GM23338 (cell line): Measurements from ENCODE around the gene SFPQ. TPM values are rescaled to one million over a fixed set of nuclear protein-coding genes. Genes with fewer than 3 reads are reported as not detected.

ENCODE experiments used
- ATAC-seq: fragments of 200-7000 bp; cut with Tn5 transposase; 3 replicates; pipeline ENCODE4 v1.9.1; 2020
- DNase-seq: peaks from one replicate; pipeline ENCODE4 v3.0.0-alpha.2; 2015; ENCODE audit warnings: low spot score
- H2AFZ ChIP-seq: fragments of 200-600 bp; sonication (generic); 2 replicates; pipeline ENCODE4 v1.8.0; 2016; ENCODE audit warnings: antibody characterized with exemption, mild to moderate bottlenecking, moderate library complexity
- H3F3A ChIP-seq: fragments of 200-600 bp; sonication (generic); replicated peaks from 2 replicates; pipeline ENCODE4 v1.8.0; 2017; ENCODE audit warnings: antibody characterized with exemption, mixed run types, low read depth
- H3K27ac ChIP-seq: fragments of 200-600 bp; sonication (generic); 2 replicates; pipeline ENCODE4 v1.6.1; 2016; ENCODE audit warnings: low read depth
- H3K27me3 ChIP-seq: fragments of 200-600 bp; sonication (generic); 2 replicates; pipeline ENCODE4 v1.8.0; 2016; ENCODE audit warnings: mild to moderate bottlenecking, mixed run types, moderate library complexity; ENCODE audit not compliant: insufficient read depth
- H3K36me3 ChIP-seq: fragments of 200-600 bp; sonication (generic); 2 replicates; pipeline ENCODE4 v1.8.0; 2016; ENCODE audit warnings: mild to moderate bottlenecking; ENCODE audit not compliant: insufficient read depth
- H3K4me1 ChIP-seq: fragments of 200-600 bp; sonication (generic); 2 replicates; pipeline ENCODE4 v1.8.0; 2016; ENCODE audit warnings: mild to moderate bottlenecking, moderate library complexity; ENCODE audit not compliant: insufficient read depth
- H3K4me2 ChIP-seq: fragments of 200-600 bp; sonication (generic); 2 replicates; pipeline ENCODE4 v1.7.1; 2017; ENCODE audit warnings: mixed run types
- H3K4me3 ChIP-seq: fragments of 200-600 bp; sonication (generic); 2 replicates; pipeline ENCODE4 v1.6.1; 2016; ENCODE audit warnings: mixed run types
- H3K79me2 ChIP-seq: fragments of 200-600 bp; sonication (generic); replicated peaks from 2 replicates; pipeline ENCODE4 v1.8.0; 2017; ENCODE audit warnings: mild to moderate bottlenecking; ENCODE audit not compliant: insufficient read depth
- H3K9me2 ChIP-seq: fragments of 200-600 bp; sonication (generic); 2 replicates; pipeline ENCODE4 v1.8.0; 2017; ENCODE audit not compliant: insufficient read depth
- H4K20me1 ChIP-seq: fragments of 200-600 bp; sonication (generic); replicated peaks from 2 replicates; pipeline ENCODE4 v1.8.0; 2017; ENCODE audit warnings: mild to moderate bottlenecking; ENCODE audit not compliant: insufficient read depth
- H3K27ac Mint-ChIP-seq: 2 replicates; pipeline ENCODE4 v1.8.0; 2020; ENCODE audit warnings: inconsistent platforms, mild to moderate bottlenecking, moderate library complexity, mixed read lengths
- H3K27me3 Mint-ChIP-seq: 3 replicates; pipeline ENCODE4 v1.8.0; 2022; ENCODE audit warnings: low read depth, mild to moderate bottlenecking, moderate library complexity, mixed read lengths, inconsistent platforms; ENCODE audit not compliant: insufficient read depth, poor library complexity
- H3K36me3 Mint-ChIP-seq: 3 replicates; pipeline ENCODE4 v1.8.0; 2021; ENCODE audit warnings: low read depth, mild to moderate bottlenecking, inconsistent platforms, moderate library complexity, mixed read lengths
- H3K4me1 Mint-ChIP-seq: 3 replicates; pipeline ENCODE4 v1.8.0; 2020; ENCODE audit warnings: mild to moderate bottlenecking, inconsistent platforms, mixed read lengths
- H3K4me3 Mint-ChIP-seq: 3 replicates; pipeline ENCODE4 v1.8.0; 2021; ENCODE audit warnings: moderate library complexity, mild to moderate bottlenecking, inconsistent platforms, mixed read lengths
- H3K9me3 Mint-ChIP-seq: 3 replicates; pipeline ENCODE4 v1.8.0; 2020; ENCODE audit warnings: moderate library complexity, mild to moderate bottlenecking, inconsistent platforms, mixed read lengths
- ETS1 ChIP-seq: IDR thresholded peaks from 2 replicates; pipeline ENCODE4 v1.6.1; 2016; ENCODE audit warnings: antibody characterized with exemption
- EZH2 ChIP-seq: fragments of 200-600 bp; sonication (generic); IDR thresholded peaks from one replicate; pipeline ENCODE4 v1.8.0; 2017; ENCODE audit warnings: antibody characterized with exemption, mild to moderate bottlenecking, low read depth; ENCODE audit not compliant: unreplicated experiment
- NANOG ChIP-seq: IDR thresholded peaks from 2 replicates; pipeline ENCODE4 v1.6.1; 2016; ENCODE audit warnings: antibody characterized with exemption, borderline replicate concordance
- POLR2AphosphoS5 ChIP-seq: IDR thresholded peaks from 2 replicates; pipeline ENCODE4 v1.6.1; 2016; ENCODE audit warnings: antibody characterized with exemption, low read depth
- REST ChIP-seq: IDR thresholded peaks from one replicate; pipeline ENCODE4 v1.6.1; 2018; ENCODE audit warnings: antibody characterized with exemption; ENCODE audit not compliant: unreplicated experiment
- STAT1 ChIP-seq: IDR thresholded peaks from one replicate; pipeline ENCODE4 v1.6.1; 2016; ENCODE audit warnings: antibody characterized with exemption; ENCODE audit not compliant: unreplicated experiment
- ZNF114 ChIP-seq: fragments of 250-450 bp; sonication (Bioruptor Pico); IDR thresholded peaks from 2 replicates; pipeline ENCODE4 v1.5.0; 2020; ENCODE audit warnings: mild to moderate bottlenecking, moderate library complexity
- ZNF331 ChIP-seq: fragments of 250-450 bp; sonication (Bioruptor Pico); IDR thresholded peaks from 2 replicates; pipeline ENCODE4 v1.5.0; 2020; ENCODE audit warnings: low read depth, mild to moderate bottlenecking, moderate library complexity
- ZNF462 ChIP-seq: fragments of 250-450 bp; sonication (Bioruptor Pico); IDR thresholded peaks from 2 replicates; pipeline ENCODE4 v1.5.0; 2020; ENCODE audit warnings: mild to moderate bottlenecking, moderate library complexity
- polyA plus RNA-seq: library from polyadenylated mRNA; unstranded; fragments of >200 nt; fragmentation: Nextera tagmentation; extraction: Ambion mirVana; gene quantifications from 2 replicates; pipeline ENCODE4 v1.2.1, GENCODE V29; 2016
- total RNA-seq: library from RNA; depleted of rRNA; stranded (reverse); fragments of >200 nt; shearing (Covaris generic); gene quantifications from 2 replicates; pipeline ENCODE4 v1.2.3, GENCODE V29; 2014

SFPQ gene
- total and polyA plus RNA-seq, 2 experiments from 2014 or later: 258 to 352 TPM

- peaks cover 28% of the 10 kb centered on the region for H3K4me1 Mint-ChIP-seq
- H3K27me3 ChIP-seq: no peaks in the 10 kb centered on the region
- no peak overlapping the region for H3K4me2 ChIP-seq
- H3K36me3 ChIP-seq: peaks cover 97% of the 10 kb centered on the region
- no peaks in the 10 kb centered on the region for H3K4me1 ChIP-seq
- peaks cover 9% of the 10 kb centered on the region for H3K27me3 Mint-ChIP-seq
- DNase-seq (no peak), ATAC-seq (no peak)
- no peak overlapping the region for H3K27ac ChIP-seq
- no peak overlapping the region for H3K27ac Mint-ChIP-seq
- TF ChIP-seq ZNF462 (CRISPR knock-in tag) (no peak), ZNF114 (CRISPR knock-in tag) (no peak), STAT1 (no peak), ZNF331 (no peak), NANOG (no peak), EZH2 (no peak), POLR2AphosphoS5 (no peak), ETS1 (no peak), REST (no peak)
- no peak overlapping the region for H3K4me3 ChIP-seq
- no peak overlapping the region for H2AFZ ChIP-seq
- peaks cover 86% of the 10 kb centered on the region for H3K79me2 ChIP-seq
- H3K9me3 Mint-ChIP-seq: no peaks in the 10 kb centered on the region
- H3F3A ChIP-seq: peaks cover 67% of the 10 kb centered on the region
- H3K9me2 ChIP-seq: no peaks in the 10 kb centered on the region
- no peak overlapping the region for H3K4me3 Mint-ChIP-seq
- peaks cover 85% of the 10 kb centered on the region for H4K20me1 ChIP-seq
- H3K36me3 Mint-ChIP-seq: peaks cover 100% of the 10 kb centered on the region
These were observed 11.0 kb downstream of the SFPQ start for GRCh38 chr1:35181790-35182455.
